Middle frontal gyrus (tissue), 1 donor: ENCODE data around the gene UBE2R2.
A peak's percentile ranks its signal among the peaks of the same experiment; 100 is the strongest.
"Not testable (repeated sequence)": the region's sequence is repeated elsewhere in the genome, so short reads cannot be mapped to it uniquely, and the experiment has no call there.

ENCODE experiments used
- DNase-seq: peaks from one replicate; pipeline ENCODE4 v3.0.0-alpha.2; 2015; ENCODE audit warnings: low spot score; ENCODE audit errors: extremely low spot score

Gene UBE2R2

GRCh38 chr9:33816327-33817252 is at the start of gene UBE2R2:
Gene UBE2R2, plus strand, starts transcription at chr9:33817160. Its CDS starts 598 bp downstream, at chr9:33817758.
- DNase-seq: peak; percentile 80

- DNase-seq: not testable (repeated sequence)
These were observed 46.6 kb upstream of the UBE2R2 start for GRCh38 chr9:33770156-33770880.

DNA sequence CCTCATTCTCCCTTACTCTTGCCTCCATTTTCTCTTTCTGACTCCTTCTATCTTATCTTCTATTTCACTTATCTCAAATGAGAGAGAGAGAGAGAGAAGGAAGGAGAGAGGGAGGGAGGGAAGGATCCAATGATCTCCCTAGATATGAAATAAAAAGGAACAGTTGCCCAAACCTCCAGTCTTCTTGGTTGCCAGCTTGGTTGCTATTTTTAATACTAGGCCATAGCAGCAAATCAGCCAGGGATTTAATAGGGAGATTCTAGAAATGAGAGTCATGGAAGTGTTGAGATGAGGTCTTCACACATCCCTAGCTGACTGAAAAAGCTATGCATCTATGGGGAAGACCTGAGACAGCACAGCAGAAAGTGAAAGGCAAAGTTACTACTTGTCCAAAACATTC is 43.8 kb upstream of the UBE2R2 start:
- DNase-seq: not testable (repeated sequence)

DNA sequence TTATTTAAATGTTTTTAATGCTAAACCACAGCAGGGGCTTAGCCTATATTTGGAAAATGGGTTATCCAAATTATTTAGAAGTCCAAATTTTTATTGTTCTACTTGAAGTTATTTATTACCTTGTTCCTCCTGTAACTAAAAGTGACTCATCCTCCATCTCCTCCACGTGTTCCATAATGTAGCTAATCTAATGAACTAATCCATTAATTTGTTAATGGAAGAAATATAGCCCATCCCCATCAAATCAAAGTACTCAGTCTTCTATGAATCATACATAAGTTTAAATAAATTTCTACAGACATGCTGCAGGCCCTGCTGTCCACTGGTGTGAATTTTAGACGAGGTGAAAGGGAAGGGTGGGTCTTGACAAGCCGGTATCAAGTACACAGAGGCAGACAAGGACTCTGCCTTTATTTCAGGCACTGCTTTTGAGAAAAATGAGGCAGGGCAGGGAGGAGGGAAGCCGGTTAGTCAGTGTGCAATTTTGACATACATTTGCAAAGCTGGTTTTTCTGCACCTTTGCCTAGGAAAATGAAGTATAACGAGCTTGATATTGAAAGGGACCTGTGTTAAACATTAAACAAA is 42.8 kb upstream of the UBE2R2 start:
- DNase-seq: not testable (repeated sequence)

GRCh38 chr9:33776578-33776977 is 40.4 kb upstream of the UBE2R2 start:
- no peak for DNase-seq

DNA sequence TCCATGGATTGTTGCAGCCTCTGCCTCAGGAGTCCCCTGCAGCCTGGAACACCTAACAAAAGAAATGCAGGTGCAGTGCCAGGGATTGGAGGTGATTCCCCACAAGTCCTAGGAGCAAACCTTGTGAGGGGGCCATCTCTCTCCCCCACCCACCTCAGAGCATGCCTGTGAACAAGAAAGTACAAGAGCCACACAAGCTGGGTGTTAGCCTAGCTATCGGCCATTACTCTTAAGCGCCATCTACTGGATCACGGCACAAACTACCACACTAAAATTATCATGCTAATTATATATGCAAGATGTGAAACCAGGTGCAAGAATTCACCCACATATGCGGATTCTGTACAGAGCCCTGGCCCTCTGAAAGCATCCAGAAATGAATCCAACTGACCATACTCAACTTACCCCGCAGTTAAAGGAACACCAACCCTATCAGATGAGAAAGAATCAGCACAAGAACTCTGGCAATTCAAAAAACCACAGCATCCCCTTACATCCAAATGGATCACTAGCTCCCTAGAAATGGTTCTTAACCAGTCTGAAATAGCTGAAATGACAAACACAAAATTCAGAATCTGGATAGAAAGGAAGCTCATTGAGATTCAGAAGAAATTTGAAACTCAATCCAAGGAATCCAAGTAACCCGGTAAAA is 38.1 kb upstream of the UBE2R2 start:
- DNase-seq: peak; percentile 46

DNA sequence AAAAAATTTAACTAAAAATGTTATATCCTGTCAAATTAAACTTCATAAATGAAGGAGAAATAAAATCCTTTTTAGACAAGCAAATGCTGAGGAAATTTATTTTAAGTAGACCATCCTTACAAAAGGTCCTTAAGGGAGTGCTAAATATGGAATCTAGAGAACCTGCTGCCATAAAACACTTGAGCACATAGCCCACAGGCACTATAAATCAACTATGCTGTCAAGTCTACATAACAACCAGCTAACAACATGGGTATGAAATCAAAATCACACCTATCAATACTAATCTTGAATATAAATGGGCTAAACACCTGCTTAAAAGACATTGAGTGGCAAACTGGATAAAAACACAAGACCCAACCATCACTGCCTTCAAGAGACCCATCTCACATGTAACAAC is 36.7 kb upstream of the UBE2R2 start:
- DNase-seq: no peak

GRCh38 chr9:33781736-33782135 is 35.2 kb upstream of the UBE2R2 start:
- no peak for DNase-seq

DNA sequence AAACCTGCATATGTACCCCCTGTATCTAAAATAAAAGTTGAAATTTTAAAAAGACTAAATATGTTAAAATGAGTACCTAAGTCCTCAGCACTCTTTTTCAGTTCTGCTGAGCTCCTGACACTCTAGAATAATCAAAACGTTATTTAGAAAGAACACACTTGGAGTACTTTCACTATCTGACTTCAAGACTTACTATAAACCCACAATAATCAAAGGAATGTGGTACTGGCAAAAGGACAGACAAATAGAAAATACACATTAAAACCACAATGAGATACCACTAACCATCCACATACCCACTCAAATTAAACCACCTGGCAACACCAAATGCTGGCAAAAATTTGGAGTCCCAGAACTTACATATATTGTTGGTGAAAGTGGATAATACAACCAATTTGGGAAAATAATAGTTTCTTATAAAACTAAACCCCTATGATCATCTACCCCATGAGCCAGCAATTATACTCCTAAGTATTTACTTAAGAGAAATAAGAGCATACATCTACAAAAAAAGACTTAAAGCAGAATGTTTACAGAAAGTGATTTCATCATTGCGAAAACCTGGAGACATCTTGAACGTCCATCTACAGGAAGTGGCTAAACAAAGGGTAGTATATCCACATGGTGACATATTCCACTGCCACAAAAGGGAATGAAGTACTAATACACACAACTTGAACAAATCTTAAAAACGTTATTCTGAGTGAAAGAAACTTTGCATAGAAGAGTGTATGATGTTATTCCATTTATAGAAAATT is 34.4 kb upstream of the UBE2R2 start:
- no peak for DNase-seq

GRCh38 chr9:33785914-33786313 is 31.0 kb upstream of the UBE2R2 start:
- no peak for DNase-seq

DNA sequence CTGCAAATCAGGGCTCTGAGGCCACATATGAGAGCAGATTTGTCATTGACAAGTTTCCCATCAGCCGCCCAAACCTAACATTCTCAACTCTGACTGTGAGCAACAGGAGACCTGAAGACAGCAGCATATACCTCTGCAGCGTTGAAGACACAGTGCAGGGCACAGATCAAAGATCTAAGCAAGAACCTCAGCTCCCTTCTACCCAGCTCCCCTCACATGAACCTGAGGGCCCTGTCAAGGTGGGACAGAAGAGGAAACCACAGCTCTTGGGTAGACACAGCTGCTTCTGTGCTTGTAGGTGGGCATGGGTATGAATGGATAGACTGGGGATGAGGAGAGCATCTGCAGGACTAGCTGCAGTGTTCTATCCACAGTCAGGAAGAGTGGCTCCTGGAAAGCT is 30.3 kb upstream of the UBE2R2 start:
- no peak for DNase-seq

- DNase-seq: no peak
These were observed 29.1 kb upstream of the UBE2R2 start for GRCh38 chr9:33787839-33788238.

DNA sequence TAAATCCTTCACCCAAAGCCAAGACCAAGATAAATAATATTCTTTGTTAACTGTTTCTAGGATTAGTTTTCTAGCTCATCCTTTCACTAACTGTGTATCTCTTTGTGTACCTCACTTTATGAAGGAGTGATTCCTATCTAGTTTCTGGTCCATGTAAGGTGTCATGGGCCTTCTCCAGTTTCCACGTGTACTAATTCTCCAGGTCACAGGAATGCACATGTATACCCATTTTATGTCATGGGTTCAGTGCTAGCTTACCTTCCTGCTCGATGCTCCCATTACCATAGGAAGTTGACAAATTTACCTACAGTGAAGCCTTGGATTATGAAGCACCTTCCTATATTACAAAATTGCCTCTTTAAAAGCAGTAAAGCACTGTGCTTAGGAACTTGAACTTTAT is 27.5 kb upstream of the UBE2R2 start:
- DNase-seq: not testable (repeated sequence)

GRCh38 chr9:33791117-33791516 is 25.8 kb upstream of the UBE2R2 start:
- DNase-seq: no peak

DNA sequence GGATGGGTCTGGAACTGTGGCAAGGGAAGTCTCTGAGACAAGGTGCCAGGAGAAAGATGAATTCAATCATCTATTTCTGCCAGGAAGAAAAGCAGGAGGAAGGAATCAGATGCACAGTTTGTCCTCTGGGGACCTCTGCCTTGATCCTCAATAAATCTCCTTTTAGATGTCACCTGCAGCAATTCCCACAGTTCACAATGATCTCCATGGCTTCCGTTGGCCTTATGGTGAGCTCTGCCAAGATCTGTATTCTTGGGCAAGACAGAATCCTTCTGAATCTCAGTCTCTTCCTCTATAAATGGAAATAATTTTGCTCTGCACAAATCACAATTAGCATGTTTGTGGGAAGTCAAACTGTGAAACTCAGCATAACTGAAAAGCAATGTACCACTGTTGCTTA is 23.5 kb upstream of the UBE2R2 start:
- not testable (repeated sequence) for DNase-seq

DNA sequence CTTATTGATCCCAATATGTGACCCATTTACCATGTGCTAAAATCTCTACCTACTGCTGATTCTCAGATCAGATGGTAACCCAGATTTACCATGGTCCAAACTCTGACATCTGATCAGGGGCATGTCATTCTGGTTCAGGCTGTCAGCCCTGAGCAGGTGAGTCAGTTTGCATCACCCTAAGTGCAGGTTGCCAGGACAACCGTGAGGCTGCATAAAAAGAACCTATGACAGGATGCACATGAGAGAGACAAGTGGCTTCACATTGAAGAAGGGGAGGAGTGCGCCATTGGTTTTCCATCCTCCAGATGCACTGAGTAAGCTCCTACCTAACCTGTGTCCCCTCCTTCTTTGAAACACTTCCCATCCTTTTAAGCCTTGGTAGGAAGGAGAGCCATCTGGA is 22.4 kb upstream of the UBE2R2 start:
- no peak for DNase-seq

DNA sequence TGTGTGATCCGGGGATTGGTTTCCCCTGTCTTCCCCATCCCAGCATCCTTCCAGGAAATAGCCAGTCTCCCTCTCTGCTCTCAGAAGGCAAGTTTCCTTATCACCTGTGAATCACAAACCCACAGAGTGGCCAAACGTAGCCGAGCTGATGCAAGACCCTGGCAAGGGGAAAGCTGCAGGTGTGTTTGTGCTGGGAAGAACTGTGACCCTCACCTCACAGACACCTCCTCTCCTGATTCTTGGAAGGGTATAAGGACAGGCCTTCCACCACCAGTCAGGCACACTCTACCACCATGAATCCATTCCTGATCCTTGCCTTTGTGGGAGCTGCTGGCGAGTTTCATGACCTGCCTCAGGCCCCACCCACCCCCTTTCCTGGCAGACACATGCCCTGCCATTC is 21.7 kb upstream of the UBE2R2 start, which contains the start of gene PRSS3:
PRSS3 (plus strand) TSS at position 281 of the 400 bp plus-strand sequence; CDS start at position 294, 13 bp downstream.
- no peak for DNase-seq

DNA sequence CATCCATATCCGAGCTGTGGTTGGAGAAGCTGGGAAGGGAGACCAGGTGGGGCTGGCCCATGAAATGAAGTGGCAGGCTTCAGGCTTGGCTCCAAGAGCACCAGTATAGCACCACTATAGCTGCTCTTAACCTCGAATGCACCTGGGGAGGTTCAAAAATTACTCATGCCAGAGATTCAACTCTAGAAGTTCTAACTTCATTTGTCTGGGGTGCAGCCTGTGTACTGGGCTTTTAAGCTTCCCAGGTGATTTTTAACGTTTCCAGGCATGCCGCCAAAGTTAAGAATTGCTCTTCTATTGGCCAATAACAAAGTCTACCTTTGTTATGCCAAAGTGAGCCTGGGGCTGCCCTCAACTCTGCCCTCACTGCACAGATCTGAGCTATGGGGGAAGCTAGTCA is 21.1 kb upstream of the UBE2R2 start:
- no peak for DNase-seq

- not testable (repeated sequence) for DNase-seq
These were observed 20.3 kb upstream of the UBE2R2 start for GRCh38 chr9:33796679-33797078.

- no peak for DNase-seq
These were observed 19.1 kb upstream of the UBE2R2 start for GRCh38 chr9:33797837-33798236.

- no peak for DNase-seq
These were observed 18.4 kb upstream of the UBE2R2 start for GRCh38 chr9:33798545-33798944.
